ENCODE data around the gene LY6G5B. TPM values are rescaled to one million over a fixed set of nuclear protein-coding genes. Genes with fewer than 3 reads are reported as not detected.

Gene LY6G5B
- total and polyA plus RNA-seq, 2 of the 4 experiments (the other 2 are of a cell fraction): 2.2 to 13.6 TPM

DNA sequence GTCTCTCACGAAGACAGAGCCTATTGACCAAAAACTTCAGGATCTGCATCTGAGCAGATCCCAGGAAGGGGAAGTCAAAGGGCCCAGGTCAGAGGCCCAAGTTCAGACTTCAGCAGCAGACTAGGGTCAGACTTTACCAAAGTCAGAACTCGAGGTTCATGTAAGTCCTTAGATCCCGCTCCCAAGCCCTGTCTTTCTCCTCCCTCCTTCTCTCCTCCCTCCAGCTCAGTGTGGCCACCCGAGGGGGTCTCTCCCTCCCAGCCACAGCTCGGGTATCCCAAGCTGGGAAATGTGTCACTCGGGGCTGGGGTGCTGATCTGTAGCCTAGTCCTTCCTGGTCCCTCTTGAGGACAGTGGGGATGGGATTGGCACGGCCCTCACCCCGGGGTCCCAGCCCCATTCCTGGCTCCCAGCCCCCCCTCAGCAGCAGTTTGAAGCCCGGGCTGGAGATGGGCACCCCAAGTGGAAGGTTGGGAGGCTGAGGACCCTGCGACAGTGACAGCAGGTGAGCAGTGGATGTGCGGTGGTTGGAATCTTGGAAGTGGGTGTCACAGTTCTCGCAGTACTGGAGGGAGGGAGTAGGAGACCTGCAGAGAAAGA is 7.6 kb upstream of the LY6G5B start:
- Histone ChIP-seq H2AK9ac (replicated peaks; ENCODE audit: low read depth, low read length, poor library complexity) (peak overlapping the region; percentile 31), H4K91ac (ENCODE audit: insufficient read depth, low read depth, low read length) (no peak overlapping the region), H3K79me1 (ENCODE audit: low read depth in 1 of 2, low read length in 2 of 2) (peaks cover 22 to 83% of the 10 kb centered on the region in 2 experiments), H3K18ac (ENCODE audit: low read depth, low read length) (no peak overlapping the region), H2BK5ac (ENCODE audit: low read depth, low read length, poor library complexity, severe bottlenecking) (no peak overlapping the region), H4K8ac (ENCODE audit: low read depth in 2 of 2, low read length in 2 of 2) (no peak overlapping the region), H3K27me3 (ENCODE audit: control insufficient read depth, insufficient read depth, low read length) (no peaks in the 10 kb centered on the region), H3K4me2 (ENCODE audit: low read depth, low read length) (no peak overlapping the region), H2BK20ac (ENCODE audit: low read depth, low read length) (no peak overlapping the region), H3K4ac (ENCODE audit: low read depth, low read length) (no peak overlapping the region), H2BK15ac (ENCODE audit: low read depth, low read length) (no peak overlapping the region), H3K36me3 (ENCODE audit: control insufficient read depth, insufficient read depth, low read length) (peaks cover 13% of the 10 kb centered on the region), H3K23ac (ENCODE audit: low read depth, low read length) (no peak overlapping the region), H2AFZ (replicated peaks; ENCODE audit: low read length, poor library complexity) (no peak overlapping the region), H2BK120ac (ENCODE audit: low read depth, low read length) (no peak overlapping the region), H3K9me1 (ENCODE audit: insufficient read depth, low read length) (peaks cover 15% of the 10 kb centered on the region; the same call in 1 of the 2 replicates), H2AK5ac (ENCODE audit: low read depth, low read length) (peak overlapping the region; percentile 24; the same call in 1 of the 2 replicates), H3K14ac (replicated peaks; ENCODE audit: low read depth, low read length) (no peak overlapping the region), H3K9ac (ENCODE audit: low read depth, low read length) (no peak overlapping the region), H3K56ac (ENCODE audit: extremely low read depth, insufficient read depth, low read length) (no peak overlapping the region), H3K27ac (ENCODE audit: insufficient read depth, low read length) (no peak overlapping the region), H4K20me1 (ENCODE audit: insufficient read depth, low read length) (peaks cover 16% of the 10 kb centered on the region), H3K4me1 (ENCODE audit: control insufficient read depth, insufficient read depth, low read length) (peaks cover 21% of the 10 kb centered on the region), H4K5ac (ENCODE audit: low read depth, low read length) (no peak overlapping the region), H3K9me3 (ENCODE audit: control insufficient read depth, insufficient read depth, low read length) (no peaks in the 10 kb centered on the region), H3K4me3 (ENCODE audit: insufficient read depth, low read depth, low read length) (no peak overlapping the region)
- intact Hi-C loops (cut with micrococcal nuclease) (loop anchor here (5.0 kb wide), 1 partner anchor 170 kb away; no protein-coding TSS in a partner anchor), in situ Hi-C loops (cut with MboI; ENCODE audit: low sequenced_read_pairs) (no loop called here), dilution Hi-C loops (cut with HindIII; ENCODE audit: low sequenced_read_pairs, unreplicated experiment) (no loop called here)
- 100% methylated on average over 3 of the region's 12 CpGs; no CpG with 5 or more reads in 1 of the 2 experiments for WGBS, 2 experiments (ENCODE audit: extremely low coverage in 2 of 2, insufficient read length in 1 of 2)
- CTCF ChIA-PET: interaction anchor here (1.2 kb wide), 1 partner anchor 10 kb away, joined by 3 read pairs; no protein-coding TSS in a partner anchor
- ATAC-seq (ENCODE audit: low read depth): no peak
- POLR2A ChIA-PET (ENCODE audit: unreplicated experiment): no interaction called here
- DNase-seq: no peak
- no TSS peak for BruUV-seq (replicated peaks)
- TF ChIP-seq SMC3 (IDR thresholded peaks at IDR 0.05; ENCODE audit: low read depth, low read length) (no peak), MAZ (IDR thresholded peaks at IDR 0.05; ENCODE audit: borderline replicate concordance, low read depth, low read length) (no peak), RCOR1 (IDR thresholded peaks at IDR 0.05; ENCODE audit: insufficient replicate concordance, low read length) (no peak), NFE2L2 (IDR thresholded peaks at IDR 0.05; ENCODE audit: low read depth, low read length) (no peak), CEBPB (IDR thresholded peaks at IDR 0.05; ENCODE audit: low read depth, low read length) (no peak), RAD21 (IDR thresholded peaks at IDR 0.05; ENCODE audit: low read length) (no peak), POLR2A (IDR thresholded peaks at IDR 0.05; ENCODE audit: low read depth, low read length) (no peak), FOS (IDR thresholded peaks at IDR 0.05; ENCODE audit: low read depth, low read length) (no peak)
- TF ChIP-seq, protein P1, sequence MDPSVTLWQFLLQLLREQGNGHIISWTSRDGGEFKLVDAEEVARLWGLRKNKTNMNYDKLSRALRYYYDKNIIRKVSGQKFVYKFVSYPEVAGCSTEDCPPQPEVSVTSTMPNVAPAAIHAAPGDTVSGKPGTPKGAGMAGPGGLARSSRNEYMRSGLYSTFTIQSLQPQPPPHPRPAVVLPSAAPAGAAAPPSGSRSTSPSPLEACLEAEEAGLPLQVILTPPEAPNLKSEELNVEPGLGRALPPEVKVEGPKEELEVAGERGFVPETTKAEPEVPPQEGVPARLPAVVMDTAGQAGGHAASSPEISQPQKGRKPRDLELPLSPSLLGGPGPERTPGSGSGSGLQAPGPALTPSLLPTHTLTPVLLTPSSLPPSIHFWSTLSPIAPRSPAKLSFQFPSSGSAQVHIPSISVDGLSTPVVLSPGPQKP (IDR thresholded peaks at IDR 0.05; ENCODE audit: borderline replicate concordance, low read depth, low read length): no peak

Measured in IMR-90 (cell line).